LHCN-M2 (cell line): Measurements from ENCODE around the gene EVC2. TPM values are rescaled to one million over a fixed set of nuclear protein-coding genes. Genes with fewer than 3 reads are reported as not detected.

Experiments
- DNase-seq: peaks from one replicate; pipeline ENCODE4 v3.0.0-alpha.2; 2012; ENCODE audit warnings: low read depth
- total RNA-seq: library from RNA; depleted of rRNA; stranded (reverse); fragments of >200 nt; gene quantifications from 2 replicates; pipeline ENCODE4 v1.2.3, GENCODE V29; 2014

EVC2 gene
- total RNA-seq, 1 experiment from 2014 or later = 18.0 TPM

GRCh38 chr4:5566991-5567390 is 141.4 kb downstream of the EVC2 start:
- DNase-seq = no peak

GRCh38 chr4:5566526-5566925 is 141.8 kb downstream of the EVC2 start:
- DNase-seq = no peak

- no peak for DNase-seq
Measured at GRCh38 chr4:5563856-5564255, 144.5 kb downstream of the EVC2 start.

- no peak for DNase-seq
Measured at GRCh38 chr4:5562476-5562875, 145.9 kb downstream of the EVC2 start.

- DNase-seq = no peak
Measured at GRCh38 chr4:5561286-5561685, 147.1 kb downstream of the EVC2 start.

GRCh38 chr4:5558502-5558901 is 149.9 kb downstream of the EVC2 start:
- DNase-seq = no peak

- DNase-seq = no peak
Measured at GRCh38 chr4:5554376-5554775, 154.0 kb downstream of the EVC2 start.

- no peak for DNase-seq
Measured at GRCh38 chr4:5553801-5554200, 154.6 kb downstream of the EVC2 start.

GRCh38 chr4:5552451-5552850 is 155.9 kb downstream of the EVC2 start:
- DNase-seq = no peak

GRCh38 chr4:5547651-5548249 is 160.6 kb downstream of the EVC2 start:
- DNase-seq = no peak

GRCh38 chr4:5545271-5545670 is 163.1 kb downstream of the EVC2 start:
- peak; percentile 7 for DNase-seq

- no peak for DNase-seq
Measured at GRCh38 chr4:5544762-5545161, 163.6 kb downstream of the EVC2 start.

- DNase-seq = no peak
Measured at GRCh38 chr4:5543681-5544080, 164.7 kb downstream of the EVC2 start.

- no peak for DNase-seq
Measured at GRCh38 chr4:5541169-5541568, 167.2 kb downstream of the EVC2 start.

GRCh38 chr4:5539584-5539983 is 168.8 kb downstream of the EVC2 start:
- no peak for DNase-seq

- DNase-seq = no peak
Measured at GRCh38 chr4:5532100-5532499, 176.3 kb downstream of the EVC2 start.

- no peak for DNase-seq
Measured at GRCh38 chr4:5528031-5528436, 180.3 kb downstream of the EVC2 start.

- no peak for DNase-seq
Measured at GRCh38 chr4:5527211-5527610, 181.1 kb downstream of the EVC2 start.

- DNase-seq = peak; percentile 34
Measured at GRCh38 chr4:5526080-5526846, 182.1 kb downstream of the EVC2 start.

- peak; percentile 72 for DNase-seq
Measured at GRCh38 chr4:5524446-5525299, 183.7 kb downstream of the EVC2 start.

GRCh38 chr4:5517372-5517771 is 191.0 kb downstream of the EVC2 start:
- DNase-seq = no peak

- no peak for DNase-seq
Measured at GRCh38 chr4:5515646-5516045, 192.7 kb downstream of the EVC2 start.
